Spleen (tissue), 7 donors: ENCODE data around the gene GPR107.

Experiments
- POLR2A ChIP-seq, 3 donors: fragments of 450-650 bp; IDR thresholded peaks; one replicate each; pipeline ENCODE4 v1.5.1; 2017; ENCODE audit warnings: antibody characterized with exemption in 3 of 3, mild to moderate bottlenecking in 1 of 3
- POLR2AphosphoS5 ChIP-seq, 3 donors: sonication (generic); formaldehyde crosslinking; IDR thresholded peaks; one replicate each; pipeline ENCODE4 v1.5.1; 2017; ENCODE audit warnings: antibody characterized with exemption in 3 of 3
- TF ChIP-seq, protein P1 (sequence below), 11 experiments: fragments of 200-600 bp in 7 of 11; fragments of 450-650 bp in 4 of 11; sonication (generic) in 4 of 11; IDR thresholded peaks in 8 of 11; conservative IDR thresholded peaks in 3 of 11; 1 replicate in 7 of 11; 2 replicates in 4 of 11; pipeline versions ENCODE4 v1.4.0 to v1.8.0; 2016 to 2021; ENCODE audit warnings: antibody characterized with exemption in 11 of 11, inconsistent platforms in 4 of 11, mild to moderate bottlenecking in 1 of 11
- donor health status: DM: no; HTN: no; CAD: no; lungs with moderate emphysema.
- donor health status: DM: no; HTN: no; CAD: no.
- donor health status: DM: no; HTN: no; CAD: no.

DNA sequence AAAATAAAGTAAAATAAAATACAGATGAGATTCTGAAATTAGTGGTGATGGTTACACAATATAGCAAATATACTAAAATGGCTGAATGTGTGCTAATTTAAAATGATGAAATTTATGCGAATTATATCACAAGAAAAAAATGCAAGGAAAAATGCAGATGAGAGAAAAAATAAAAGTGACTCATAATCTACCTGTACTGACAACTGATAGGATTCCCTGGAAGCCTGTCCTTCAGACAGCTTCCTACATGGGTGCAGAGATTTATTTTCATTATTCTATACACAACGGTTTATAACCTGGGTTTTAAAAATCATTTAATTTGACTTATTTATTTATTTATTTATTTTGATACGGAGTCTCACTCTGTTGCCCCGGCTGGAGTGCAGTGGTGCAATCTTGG is 112.7 kb downstream of the GPR107 start:
- TF ChIP-seq, protein P1, sequence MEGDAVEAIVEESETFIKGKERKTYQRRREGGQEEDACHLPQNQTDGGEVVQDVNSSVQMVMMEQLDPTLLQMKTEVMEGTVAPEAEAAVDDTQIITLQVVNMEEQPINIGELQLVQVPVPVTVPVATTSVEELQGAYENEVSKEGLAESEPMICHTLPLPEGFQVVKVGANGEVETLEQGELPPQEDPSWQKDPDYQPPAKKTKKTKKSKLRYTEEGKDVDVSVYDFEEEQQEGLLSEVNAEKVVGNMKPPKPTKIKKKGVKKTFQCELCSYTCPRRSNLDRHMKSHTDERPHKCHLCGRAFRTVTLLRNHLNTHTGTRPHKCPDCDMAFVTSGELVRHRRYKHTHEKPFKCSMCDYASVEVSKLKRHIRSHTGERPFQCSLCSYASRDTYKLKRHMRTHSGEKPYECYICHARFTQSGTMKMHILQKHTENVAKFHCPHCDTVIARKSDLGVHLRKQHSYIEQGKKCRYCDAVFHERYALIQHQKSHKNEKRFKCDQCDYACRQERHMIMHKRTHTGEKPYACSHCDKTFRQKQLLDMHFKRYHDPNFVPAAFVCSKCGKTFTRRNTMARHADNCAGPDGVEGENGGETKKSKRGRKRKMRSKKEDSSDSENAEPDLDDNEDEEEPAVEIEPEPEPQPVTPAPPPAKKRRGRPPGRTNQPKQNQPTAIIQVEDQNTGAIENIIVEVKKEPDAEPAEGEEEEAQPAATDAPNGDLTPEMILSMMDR (IDR thresholded peaks at IDR 0.05 in 8 of 11, conservative IDR thresholded peaks at IDR 0.05 in 3 of 11) = no peak
- no peak for TF ChIP-seq POLR2AphosphoS5 (IDR thresholded peaks at IDR 0.05)
- no peak for TF ChIP-seq POLR2A (IDR thresholded peaks at IDR 0.05)
